Measurements from ENCODE around the gene TBCCD1.

- no peak for TF ChIP-seq CTCF (conservative IDR thresholded peaks at IDR 0.05; ENCODE audit: low read depth, low read length)
- TF ChIP-seq EZH2 (IDR thresholded peaks at IDR 0.05; ENCODE audit: borderline replicate concordance, low read depth, low read length, poor library complexity, severe bottlenecking): no peak
Measured at GRCh38 chr3:186524616-186525015, 42.5 kb downstream of the TBCCD1 start.

Measured in A673 (cell line).